Activated CD4-positive, alpha-beta T cell treated with anti-CD3 and anti-CD28 coated beads, Interleukin-10, Interleukin-2, amounts not matched to agents 100 ng/mL and 50 ng/mL, durations not matched to agents 16 hours and 8 hours (primary cell): ENCODE data around the gene CAMKK1.
A peak's percentile ranks its signal among the peaks of the same experiment; 100 is the strongest.

Source experiments
- DNase-seq: peaks from one replicate; pipeline ENCODE4 v3.0.0-alpha.2; 2020

The CAMKK1 gene

GRCh38 chr17:3917391-3917931 lies 24.6 kb upstream of the CAMKK1 start:
- DNase-seq: no peak

GRCh38 chr17:3916825-3917224 lies 24.0 kb upstream of the CAMKK1 start:
- no peak for DNase-seq

- peak; percentile 60 for DNase-seq
These were observed 23.3 kb upstream of the CAMKK1 start, which contains the start of gene P2RX1 for GRCh38 chr17:3915995-3916696. Gene P2RX1, minus strand, starts transcription at chr17:3916465. Its CDS starts 240 bp downstream, at chr17:3916225.

- no peak for DNase-seq
These were observed 22.7 kb upstream of the CAMKK1 start for GRCh38 chr17:3915581-3915994.

- no peak for DNase-seq
These were observed 21.4 kb upstream of the CAMKK1 start for GRCh38 chr17:3914312-3914670.

- DNase-seq: peak; percentile 88
These were observed 20.9 kb upstream of the CAMKK1 start for GRCh38 chr17:3913531-3914311.

GRCh38 chr17:3912827-3913226 lies 20.0 kb upstream of the CAMKK1 start:
- no peak for DNase-seq

- peak; percentile 78 for DNase-seq
These were observed 18.6 kb upstream of the CAMKK1 start for GRCh38 chr17:3911271-3912053.

- DNase-seq: no peak
These were observed 17.8 kb upstream of the CAMKK1 start for GRCh38 chr17:3910420-3911270.

- DNase-seq: no peak
These were observed 16.4 kb upstream of the CAMKK1 start for GRCh38 chr17:3909257-3909656.

- DNase-seq: no peak
These were observed 14.8 kb upstream of the CAMKK1 start for GRCh38 chr17:3907483-3908216.

GRCh38 chr17:3906881-3907280 lies 14.0 kb upstream of the CAMKK1 start:
- no peak for DNase-seq

GRCh38 chr17:3905017-3905520 lies 12.2 kb upstream of the CAMKK1 start:
- no peak for DNase-seq

GRCh38 chr17:3904501-3904900 lies 11.6 kb upstream of the CAMKK1 start:
- no peak for DNase-seq

- no peak for DNase-seq
These were observed 11.0 kb upstream of the CAMKK1 start for GRCh38 chr17:3903881-3904290.

- DNase-seq: no peak
These were observed 10.4 kb upstream of the CAMKK1 start for GRCh38 chr17:3903051-3903825.

- no peak for DNase-seq
These were observed 7.8 kb upstream of the CAMKK1 start for GRCh38 chr17:3900646-3901045.

GRCh38 chr17:3897731-3898130 lies 4.9 kb upstream of the CAMKK1 start:
- DNase-seq: no peak

GRCh38 chr17:3896968-3897235 lies 4.0 kb upstream of the CAMKK1 start:
- no peak for DNase-seq

GRCh38 chr17:3896108-3896967 lies 3.5 kb upstream of the CAMKK1 start:
- no peak for DNase-seq
